Measurements from ENCODE around the gene ZDHHC8.

The ZDHHC8 gene, protein sequence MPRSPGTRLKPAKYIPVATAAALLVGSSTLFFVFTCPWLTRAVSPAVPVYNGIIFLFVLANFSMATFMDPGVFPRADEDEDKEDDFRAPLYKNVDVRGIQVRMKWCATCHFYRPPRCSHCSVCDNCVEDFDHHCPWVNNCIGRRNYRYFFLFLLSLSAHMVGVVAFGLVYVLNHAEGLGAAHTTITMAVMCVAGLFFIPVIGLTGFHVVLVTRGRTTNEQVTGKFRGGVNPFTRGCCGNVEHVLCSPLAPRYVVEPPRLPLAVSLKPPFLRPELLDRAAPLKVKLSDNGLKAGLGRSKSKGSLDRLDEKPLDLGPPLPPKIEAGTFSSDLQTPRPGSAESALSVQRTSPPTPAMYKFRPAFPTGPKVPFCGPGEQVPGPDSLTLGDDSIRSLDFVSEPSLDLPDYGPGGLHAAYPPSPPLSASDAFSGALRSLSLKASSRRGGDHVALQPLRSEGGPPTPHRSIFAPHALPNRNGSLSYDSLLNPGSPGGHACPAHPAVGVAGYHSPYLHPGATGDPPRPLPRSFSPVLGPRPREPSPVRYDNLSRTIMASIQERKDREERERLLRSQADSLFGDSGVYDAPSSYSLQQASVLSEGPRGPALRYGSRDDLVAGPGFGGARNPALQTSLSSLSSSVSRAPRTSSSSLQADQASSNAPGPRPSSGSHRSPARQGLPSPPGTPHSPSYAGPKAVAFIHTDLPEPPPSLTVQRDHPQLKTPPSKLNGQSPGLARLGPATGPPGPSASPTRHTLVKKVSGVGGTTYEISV

GRCh38 chr22:20131597-20131858 lies at the start of gene ZDHHC8:
ZDHHC8 (plus strand) TSS chr22:20131804; CDS start chr22:20131948, 144 bp downstream.
- DNase-seq = no peak

GRCh38 chr22:20083157-20083890 lies 48.3 kb upstream of the ZDHHC8 start:
- DNase-seq = no peak

GRCh38 chr22:20083891-20084546 lies 47.6 kb upstream of the ZDHHC8 start:
- DNase-seq = no peak

DNA sequence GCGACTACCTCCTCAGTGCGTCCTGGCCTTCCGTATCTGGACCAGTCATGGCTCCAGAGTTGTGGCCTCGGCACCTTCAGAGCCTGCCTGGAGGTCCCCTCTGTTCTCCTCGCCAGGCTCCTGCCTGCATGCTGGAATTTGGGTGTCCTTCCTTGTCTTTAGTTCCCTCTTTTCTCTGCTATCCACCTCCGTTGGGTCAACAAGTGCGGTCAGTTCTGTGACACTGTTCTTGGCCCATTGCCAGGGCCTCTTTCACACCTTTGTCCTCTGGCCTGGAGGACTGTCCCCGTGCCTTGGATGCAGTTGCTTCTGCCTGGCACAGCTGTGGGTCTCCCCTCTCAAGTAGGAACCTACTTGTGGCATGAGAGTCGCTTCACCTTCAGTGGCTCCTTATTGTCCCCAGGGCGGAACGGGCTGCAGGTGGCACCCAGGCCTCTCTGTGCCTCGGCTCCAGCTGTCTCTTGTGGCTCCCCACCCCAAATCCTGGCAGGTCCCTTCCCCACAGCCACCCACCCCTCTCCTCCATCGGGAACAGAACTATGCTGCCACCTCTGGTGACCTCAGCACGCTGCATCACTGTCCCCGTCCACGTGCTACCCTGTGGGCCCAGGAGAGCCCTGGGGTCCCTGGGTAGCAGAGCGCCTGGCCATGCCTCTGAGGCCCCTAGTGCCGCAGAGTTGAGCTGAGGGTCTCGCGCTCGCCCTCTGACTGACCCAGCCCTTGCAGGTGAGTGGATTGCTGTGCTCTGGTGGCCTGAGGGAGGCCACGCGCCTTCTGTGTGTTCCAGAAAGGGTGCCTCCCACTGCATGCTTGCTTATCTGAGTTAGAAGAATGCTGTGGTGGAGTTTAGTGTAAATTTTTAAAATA lies 46.8 kb upstream of the ZDHHC8 start:
- no peak for DNase-seq

GRCh38 chr22:20085651-20086050 lies 46.0 kb upstream of the ZDHHC8 start:
- DNase-seq = no peak

DNA sequence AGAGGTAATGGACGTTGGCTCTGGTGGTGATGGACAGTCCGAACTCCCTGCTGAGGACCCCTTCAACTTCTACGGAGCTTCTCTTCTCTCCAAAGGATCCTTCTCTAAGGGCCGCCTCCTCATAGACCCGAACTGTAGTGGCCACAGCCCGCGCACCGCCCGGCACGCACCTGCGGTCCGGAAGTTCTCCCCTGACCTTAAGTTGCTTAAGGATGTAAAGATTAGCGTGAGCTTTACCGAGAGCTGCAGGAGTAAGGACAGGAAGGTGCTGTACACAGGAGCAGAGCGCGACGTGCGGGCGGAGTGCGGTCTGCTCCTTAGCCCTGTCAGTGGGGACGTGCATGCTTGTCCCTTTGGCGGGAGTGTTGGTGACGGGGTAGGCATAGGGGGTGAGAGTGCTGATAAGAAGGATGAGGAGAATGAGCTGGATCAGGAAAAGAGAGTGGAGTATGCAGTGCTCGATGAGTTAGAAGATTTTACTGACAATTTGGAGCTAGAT lies 45.5 kb upstream of the ZDHHC8 start:
- DNase-seq = no peak

- DNase-seq = no peak
Measured at GRCh38 chr22:20086763-20087162, 44.8 kb upstream of the ZDHHC8 start.

GRCh38 chr22:20087319-20088262 lies 44.0 kb upstream of the ZDHHC8 start:
- no peak for DNase-seq

DNA sequence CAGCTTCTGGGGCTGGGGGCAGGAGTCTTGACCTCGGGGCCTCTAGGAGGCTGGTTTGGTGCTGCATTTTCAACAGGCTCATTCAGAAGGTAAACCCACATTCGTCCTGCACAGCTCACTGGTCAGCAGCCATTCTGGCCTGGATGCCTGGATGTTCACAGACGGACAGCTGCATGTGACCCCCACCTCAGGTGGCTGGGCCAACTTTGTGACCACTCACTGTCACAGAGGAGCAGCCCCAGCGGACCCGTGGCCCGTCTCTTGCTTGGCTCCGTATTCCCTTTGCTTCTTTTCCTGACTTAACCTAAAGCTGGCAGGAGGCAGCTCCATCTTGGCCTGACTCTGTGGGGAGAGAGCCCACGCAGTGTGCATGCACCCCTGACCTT lies 43.3 kb upstream of the ZDHHC8 start:
- no peak for DNase-seq

GRCh38 chr22:20089226-20089976 lies 42.2 kb upstream of the ZDHHC8 start:
- no peak for DNase-seq

DNA sequence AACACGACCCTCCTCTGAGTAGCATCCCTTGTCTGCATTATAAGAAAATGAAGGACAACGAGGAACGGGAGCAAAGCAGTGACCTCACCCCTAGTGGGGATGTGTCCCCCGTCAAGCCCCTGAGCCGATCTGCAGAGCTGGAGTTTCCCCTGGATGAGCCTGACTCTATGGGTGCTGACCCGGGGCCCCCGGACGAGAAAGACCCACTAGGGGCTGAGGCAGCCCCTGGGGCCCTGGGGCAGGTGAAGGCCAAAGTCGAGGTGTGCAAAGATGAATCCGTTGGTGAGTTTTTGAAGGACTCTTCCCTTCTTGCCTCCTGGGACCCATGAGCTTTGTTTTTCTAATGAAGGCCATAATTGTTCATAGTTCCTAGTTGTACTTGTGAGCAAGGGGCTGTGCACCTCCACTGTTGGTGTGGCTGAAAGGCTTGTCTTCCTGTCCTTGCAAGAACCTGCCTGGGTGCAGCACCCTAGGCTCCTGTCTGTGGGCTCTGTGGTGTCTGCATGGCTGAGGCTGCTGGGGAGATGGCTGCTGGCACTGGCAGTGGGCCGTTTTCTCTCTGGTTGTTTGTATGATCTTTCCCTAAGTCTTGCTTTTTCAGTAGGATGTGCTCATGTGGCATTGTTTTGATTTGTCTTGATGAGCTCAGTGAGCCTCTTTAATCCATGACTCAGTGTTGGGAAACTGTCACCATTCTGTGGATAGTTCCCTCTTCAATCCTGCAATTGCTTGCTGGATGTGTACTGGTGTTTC lies 41.5 kb upstream of the ZDHHC8 start:
- no peak for DNase-seq

- DNase-seq = no peak
Measured at GRCh38 chr22:20090730-20091240, 40.8 kb upstream of the ZDHHC8 start.

DNA sequence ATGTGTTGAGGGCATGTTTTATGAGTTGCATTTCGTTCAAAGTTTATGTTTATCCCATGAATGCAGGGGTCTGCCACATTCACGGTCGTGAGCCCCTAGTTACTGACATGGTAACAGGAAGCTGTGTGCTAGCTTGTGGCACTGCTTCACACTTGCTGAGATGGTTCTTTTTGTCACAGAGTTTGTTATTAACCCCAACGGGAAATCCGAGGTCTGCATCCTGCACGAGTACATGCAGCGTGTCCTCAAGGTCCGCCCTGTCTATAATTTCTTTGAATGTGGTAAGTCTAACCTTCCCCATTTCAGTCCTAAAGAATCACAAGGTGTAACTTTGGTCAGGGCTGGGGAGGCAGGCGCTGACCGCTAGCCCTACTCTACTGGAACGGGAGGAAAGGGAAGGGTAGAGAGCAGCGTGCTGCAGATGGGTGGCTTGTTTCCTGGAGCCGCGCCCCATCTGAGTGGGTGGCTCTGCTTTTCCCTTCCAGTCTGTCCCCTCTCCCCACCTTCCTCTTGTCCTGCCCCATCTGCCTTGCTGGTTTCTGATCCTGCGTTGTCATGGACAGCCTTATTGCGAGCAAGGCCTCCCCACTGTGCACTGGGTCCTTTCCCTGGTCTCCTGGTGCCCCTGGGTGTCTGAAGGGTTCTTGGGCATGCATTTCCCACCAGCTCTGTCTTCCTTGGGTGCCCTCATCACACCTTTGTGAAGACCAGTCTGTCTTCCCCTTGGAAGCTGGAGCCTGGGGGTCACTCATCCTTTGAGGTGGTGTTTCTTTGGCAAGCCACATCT lies 39.7 kb upstream of the ZDHHC8 start:
- DNase-seq = no peak

DNA sequence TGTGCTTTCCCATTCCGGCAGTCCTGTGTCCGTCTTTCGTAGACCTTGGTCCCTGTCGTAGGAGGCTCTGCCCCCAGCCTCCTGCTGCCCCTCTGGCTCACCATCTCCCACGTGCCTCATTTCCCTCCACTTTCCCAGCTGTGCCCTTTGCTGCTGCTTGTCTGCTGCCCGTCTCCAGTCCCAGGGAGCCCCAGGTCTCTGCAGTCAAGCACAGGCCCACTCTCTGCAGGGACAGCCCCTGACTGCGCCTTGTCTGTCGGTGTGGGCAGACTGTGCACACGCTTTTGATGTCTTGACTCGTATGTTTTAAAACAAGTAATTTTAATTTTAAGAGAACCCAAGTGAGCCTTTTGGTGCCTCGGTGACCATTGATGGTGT lies 39.1 kb upstream of the ZDHHC8 start:
- no peak for DNase-seq

GRCh38 chr22:20093418-20094196 lies 38.0 kb upstream of the ZDHHC8 start:
- no peak for DNase-seq

GRCh38 chr22:20094197-20094807 lies 37.3 kb upstream of the ZDHHC8 start:
- DNase-seq = no peak

- DNase-seq = no peak
Measured at GRCh38 chr22:20095521-20095920, 36.1 kb upstream of the ZDHHC8 start.
